Measurements from ENCODE around the gene CMA1. TPM values are rescaled to one million over a fixed set of nuclear protein-coding genes. Genes with fewer than 3 reads are reported as not detected.

The CMA1 gene
- total and polyA plus RNA-seq, 4 donors, result 0.34 TPM; not detected in 3

DNA sequence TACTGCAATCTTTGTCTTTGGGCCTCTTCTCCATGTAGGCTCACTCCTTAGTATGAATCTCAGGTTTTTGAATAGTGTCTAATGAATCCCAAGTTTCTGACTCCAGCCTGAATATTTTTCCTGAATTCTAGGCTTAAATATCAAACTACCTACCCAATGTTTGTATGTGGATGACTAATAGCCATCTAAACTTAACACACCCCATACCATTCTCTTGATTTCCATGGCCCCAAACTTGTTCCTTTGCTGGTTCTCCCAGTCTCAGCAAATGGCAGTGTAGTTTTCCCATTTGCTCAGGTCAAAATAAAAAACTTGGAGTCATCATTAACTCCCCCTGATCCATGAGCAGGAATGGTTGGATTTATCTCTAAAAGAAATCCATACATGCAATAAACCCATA is 46.7 kb downstream of the CMA1 start:
- H3K36me3 ChIP-seq (ENCODE audit: control insufficient read depth in 4 of 4, insufficient read depth in 4 of 4, low read length in 4 of 4), result peaks cover 0 to 2% (median under 1%) of the 10 kb centered on the region in 4 donors
- H3K4me3 ChIP-seq, result no peak overlapping the region
- H3K4me1 ChIP-seq (ENCODE audit: control insufficient read depth in 5 of 5, insufficient read depth in 5 of 5, low read length in 5 of 5), result peaks cover 0 to 1% (median 0%) of the 10 kb centered on the region in 5 donors
- no peaks in the 10 kb centered on the region for H3K27me3 ChIP-seq (ENCODE audit: control insufficient read depth in 3 of 3, insufficient read depth in 3 of 3, low read length in 2 of 3)
- no peaks in the 10 kb centered on the region for H3K9me3 ChIP-seq (ENCODE audit: control insufficient read depth in 4 of 4, insufficient read depth in 3 of 4, low read length in 3 of 4)
- DNase-seq, result no peak
- H3K9ac ChIP-seq (ENCODE audit: insufficient read depth in 1 of 2, low read length in 2 of 2), result no peak overlapping the region
- ATAC-seq (ENCODE audit: insufficient read depth, low FRiP score), result no peak
- H3K27ac ChIP-seq (ENCODE audit: low read depth in 1 of 2, low read length in 1 of 2), result no peak overlapping the region
- TF ChIP-seq, protein P1, sequence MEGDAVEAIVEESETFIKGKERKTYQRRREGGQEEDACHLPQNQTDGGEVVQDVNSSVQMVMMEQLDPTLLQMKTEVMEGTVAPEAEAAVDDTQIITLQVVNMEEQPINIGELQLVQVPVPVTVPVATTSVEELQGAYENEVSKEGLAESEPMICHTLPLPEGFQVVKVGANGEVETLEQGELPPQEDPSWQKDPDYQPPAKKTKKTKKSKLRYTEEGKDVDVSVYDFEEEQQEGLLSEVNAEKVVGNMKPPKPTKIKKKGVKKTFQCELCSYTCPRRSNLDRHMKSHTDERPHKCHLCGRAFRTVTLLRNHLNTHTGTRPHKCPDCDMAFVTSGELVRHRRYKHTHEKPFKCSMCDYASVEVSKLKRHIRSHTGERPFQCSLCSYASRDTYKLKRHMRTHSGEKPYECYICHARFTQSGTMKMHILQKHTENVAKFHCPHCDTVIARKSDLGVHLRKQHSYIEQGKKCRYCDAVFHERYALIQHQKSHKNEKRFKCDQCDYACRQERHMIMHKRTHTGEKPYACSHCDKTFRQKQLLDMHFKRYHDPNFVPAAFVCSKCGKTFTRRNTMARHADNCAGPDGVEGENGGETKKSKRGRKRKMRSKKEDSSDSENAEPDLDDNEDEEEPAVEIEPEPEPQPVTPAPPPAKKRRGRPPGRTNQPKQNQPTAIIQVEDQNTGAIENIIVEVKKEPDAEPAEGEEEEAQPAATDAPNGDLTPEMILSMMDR (IDR thresholded peaks at IDR 0.05; ENCODE audit: control extremely low read depth, extremely low read depth), result no peak

DNA sequence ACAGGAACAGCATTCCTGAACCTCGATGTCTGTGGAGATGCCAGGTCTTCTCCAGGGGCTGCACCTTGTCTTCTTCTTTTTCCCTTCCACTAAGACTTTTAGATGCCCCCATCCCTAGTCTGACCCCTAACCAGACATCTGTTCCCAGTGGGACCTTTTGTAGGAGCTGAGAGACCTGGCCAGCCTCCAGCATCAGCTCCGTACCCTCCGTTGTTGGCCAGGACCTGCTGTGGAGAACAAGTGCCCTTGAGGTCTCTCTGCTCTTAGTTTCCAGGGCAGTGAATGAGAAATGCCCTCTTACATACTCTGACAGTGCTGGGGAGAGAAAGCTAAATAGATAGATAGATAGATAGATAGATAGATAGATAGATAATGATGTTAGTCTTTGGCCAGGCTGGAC is 48.7 kb downstream of the CMA1 start:
- TF ChIP-seq, protein P1 (IDR thresholded peaks at IDR 0.05; ENCODE audit: control extremely low read depth, extremely low read depth), result no peak
- no peak for ATAC-seq (ENCODE audit: insufficient read depth, low FRiP score)
- no peaks in the 10 kb centered on the region for H3K9me3 ChIP-seq (ENCODE audit: control insufficient read depth in 4 of 4, insufficient read depth in 3 of 4, low read length in 3 of 4)
- H3K36me3 ChIP-seq (ENCODE audit: control insufficient read depth in 4 of 4, insufficient read depth in 4 of 4, low read length in 4 of 4), result peaks cover 0 to 2% (median under 1%) of the 10 kb centered on the region in 4 donors
- H3K4me3 ChIP-seq, result no peak overlapping the region
- no peak for DNase-seq
- 82 to 92% methylated on average over 3 of the region's 3 CpGs for WGBS, 2 donors
- H3K27me3 ChIP-seq (ENCODE audit: control insufficient read depth in 3 of 3, insufficient read depth in 3 of 3, low read length in 2 of 3), result no peaks in the 10 kb centered on the region
- no peak overlapping the region for H3K27ac ChIP-seq (ENCODE audit: low read depth in 1 of 2, low read length in 1 of 2)
- no peak overlapping the region for H3K9ac ChIP-seq (ENCODE audit: insufficient read depth in 1 of 2, low read length in 2 of 2)
- peaks cover 0 to 1% (median 0%) of the 10 kb centered on the region in 5 donors for H3K4me1 ChIP-seq (ENCODE audit: control insufficient read depth in 5 of 5, insufficient read depth in 5 of 5, low read length in 5 of 5)

DNA sequence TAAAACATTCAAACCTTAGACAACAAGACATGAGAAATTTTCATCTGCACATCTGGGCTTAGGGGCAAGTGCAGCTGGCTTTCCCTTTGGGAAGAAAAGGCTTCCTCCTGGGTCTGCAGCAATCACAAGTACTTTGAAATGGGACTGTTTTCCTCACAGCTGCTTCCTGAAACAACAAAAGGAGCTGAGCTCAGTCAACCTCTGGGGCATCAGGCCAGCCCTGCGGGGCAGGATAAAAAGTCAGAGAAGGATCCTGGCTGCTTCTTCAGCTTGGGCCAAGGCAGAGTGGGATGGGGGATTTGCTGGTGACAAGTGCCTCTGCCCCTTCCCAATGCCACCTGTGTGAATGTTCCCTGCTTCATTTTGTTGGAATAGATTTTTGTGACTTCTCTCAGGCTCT is 49.3 kb downstream of the CMA1 start:
- 75 to 80% methylated on average over 1 of the region's 1 CpG for WGBS, 2 donors
- H3K4me1 ChIP-seq (ENCODE audit: control insufficient read depth in 5 of 5, insufficient read depth in 5 of 5, low read length in 5 of 5), result peaks cover 0 to 1% (median 0%) of the 10 kb centered on the region in 5 donors
- TF ChIP-seq, protein P1 (IDR thresholded peaks at IDR 0.05; ENCODE audit: control extremely low read depth, extremely low read depth), result no peak

DNA sequence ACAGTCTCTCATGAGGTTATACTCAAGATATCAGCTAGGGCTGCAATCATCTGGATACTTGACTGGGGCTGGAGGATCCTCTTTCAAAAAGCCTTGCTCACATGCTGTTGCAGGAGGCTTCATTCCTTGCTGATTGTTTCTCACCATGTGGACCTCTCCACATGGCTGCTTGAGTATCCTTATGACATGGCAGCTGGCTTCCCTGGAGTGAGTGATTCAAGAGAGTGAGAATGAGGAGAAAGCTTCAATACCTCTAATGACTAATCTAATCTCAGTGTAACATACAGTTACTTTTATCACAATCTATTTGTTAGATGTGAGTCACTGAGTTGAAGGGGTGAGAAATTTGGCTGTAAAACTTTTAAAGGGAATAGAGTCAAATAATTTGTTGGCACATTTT is 51.1 kb downstream of the CMA1 start:
- H3K9ac ChIP-seq (ENCODE audit: insufficient read depth in 1 of 2, low read length in 2 of 2), result no peak overlapping the region
- DNase-seq (no peak), ATAC-seq (ENCODE audit: insufficient read depth, low FRiP score) (no peak)
- no peaks in the 10 kb centered on the region for H3K9me3 ChIP-seq (ENCODE audit: control insufficient read depth in 4 of 4, insufficient read depth in 3 of 4, low read length in 3 of 4)
- no peak overlapping the region for H3K4me3 ChIP-seq
- H3K4me1 ChIP-seq (ENCODE audit: control insufficient read depth in 5 of 5, insufficient read depth in 5 of 5, low read length in 5 of 5), result no peaks in the 10 kb centered on the region
- H3K36me3 ChIP-seq (ENCODE audit: control insufficient read depth in 4 of 4, insufficient read depth in 4 of 4, low read length in 4 of 4), result peaks cover 0 to 2% (median under 1%) of the 10 kb centered on the region in 4 donors
- TF ChIP-seq, protein P1 (IDR thresholded peaks at IDR 0.05; ENCODE audit: control extremely low read depth, extremely low read depth), result no peak
- no peak overlapping the region for H3K27ac ChIP-seq (ENCODE audit: low read depth in 1 of 2, low read length in 1 of 2)
- H3K27me3 ChIP-seq (ENCODE audit: control insufficient read depth in 3 of 3, insufficient read depth in 3 of 3, low read length in 2 of 3), result no peaks in the 10 kb centered on the region

More for the DNA sequence above, 49.3 kb downstream of the CMA1 start:
- ATAC-seq (ENCODE audit: insufficient read depth, low FRiP score) (no peak), DNase-seq (peak in 1 of 3 donors; percentile 18)
- H3K9ac ChIP-seq (ENCODE audit: insufficient read depth in 1 of 2, low read length in 2 of 2), result no peak overlapping the region
- H3K36me3 ChIP-seq (ENCODE audit: control insufficient read depth in 4 of 4, insufficient read depth in 4 of 4, low read length in 4 of 4), result peaks cover 0 to 2% (median under 1%) of the 10 kb centered on the region in 4 donors
- H3K4me3 ChIP-seq, result no peak overlapping the region
- H3K9me3 ChIP-seq (ENCODE audit: control insufficient read depth in 4 of 4, insufficient read depth in 3 of 4, low read length in 3 of 4), result no peaks in the 10 kb centered on the region
- H3K27ac ChIP-seq (ENCODE audit: low read depth in 1 of 2, low read length in 1 of 2), result no peak overlapping the region
- H3K27me3 ChIP-seq (ENCODE audit: control insufficient read depth in 3 of 3, insufficient read depth in 3 of 3, low read length in 2 of 3), result no peaks in the 10 kb centered on the region

All from lung (tissue), 12 donors.